ENCODE data around the gene SYCN.

The SYCN gene

DNA sequence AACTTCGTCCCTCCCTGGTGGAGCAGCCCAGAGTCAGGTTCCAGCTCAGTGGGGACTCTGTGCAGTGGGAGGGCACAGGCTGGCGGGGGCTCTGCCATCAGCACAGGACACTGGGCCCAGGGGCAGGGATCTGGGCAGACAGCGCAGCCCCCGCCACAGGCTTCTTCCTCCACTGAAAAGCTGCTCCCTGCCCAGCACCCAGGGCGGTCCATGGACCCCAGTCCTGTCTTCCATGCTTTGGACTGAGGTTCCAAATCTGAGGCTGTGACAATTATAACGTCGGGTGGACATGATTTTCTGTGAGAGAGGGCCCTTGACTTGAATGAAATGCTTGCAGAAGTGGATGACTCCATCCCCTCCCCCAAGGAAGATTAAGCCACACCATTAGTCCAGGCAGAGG, 28.5 kb downstream of the SYCN start:
- DNase-seq (ENCODE audit: low read depth): no peak
- TF ChIP-seq, protein P1, sequence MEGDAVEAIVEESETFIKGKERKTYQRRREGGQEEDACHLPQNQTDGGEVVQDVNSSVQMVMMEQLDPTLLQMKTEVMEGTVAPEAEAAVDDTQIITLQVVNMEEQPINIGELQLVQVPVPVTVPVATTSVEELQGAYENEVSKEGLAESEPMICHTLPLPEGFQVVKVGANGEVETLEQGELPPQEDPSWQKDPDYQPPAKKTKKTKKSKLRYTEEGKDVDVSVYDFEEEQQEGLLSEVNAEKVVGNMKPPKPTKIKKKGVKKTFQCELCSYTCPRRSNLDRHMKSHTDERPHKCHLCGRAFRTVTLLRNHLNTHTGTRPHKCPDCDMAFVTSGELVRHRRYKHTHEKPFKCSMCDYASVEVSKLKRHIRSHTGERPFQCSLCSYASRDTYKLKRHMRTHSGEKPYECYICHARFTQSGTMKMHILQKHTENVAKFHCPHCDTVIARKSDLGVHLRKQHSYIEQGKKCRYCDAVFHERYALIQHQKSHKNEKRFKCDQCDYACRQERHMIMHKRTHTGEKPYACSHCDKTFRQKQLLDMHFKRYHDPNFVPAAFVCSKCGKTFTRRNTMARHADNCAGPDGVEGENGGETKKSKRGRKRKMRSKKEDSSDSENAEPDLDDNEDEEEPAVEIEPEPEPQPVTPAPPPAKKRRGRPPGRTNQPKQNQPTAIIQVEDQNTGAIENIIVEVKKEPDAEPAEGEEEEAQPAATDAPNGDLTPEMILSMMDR (IDR thresholded peaks at IDR 0.05; ENCODE audit: control insufficient read depth, extremely low read depth, insufficient read depth): no peak
- no peak overlapping the region for H3K4me3 ChIP-seq (ENCODE audit: low read depth, low read length)

DNA sequence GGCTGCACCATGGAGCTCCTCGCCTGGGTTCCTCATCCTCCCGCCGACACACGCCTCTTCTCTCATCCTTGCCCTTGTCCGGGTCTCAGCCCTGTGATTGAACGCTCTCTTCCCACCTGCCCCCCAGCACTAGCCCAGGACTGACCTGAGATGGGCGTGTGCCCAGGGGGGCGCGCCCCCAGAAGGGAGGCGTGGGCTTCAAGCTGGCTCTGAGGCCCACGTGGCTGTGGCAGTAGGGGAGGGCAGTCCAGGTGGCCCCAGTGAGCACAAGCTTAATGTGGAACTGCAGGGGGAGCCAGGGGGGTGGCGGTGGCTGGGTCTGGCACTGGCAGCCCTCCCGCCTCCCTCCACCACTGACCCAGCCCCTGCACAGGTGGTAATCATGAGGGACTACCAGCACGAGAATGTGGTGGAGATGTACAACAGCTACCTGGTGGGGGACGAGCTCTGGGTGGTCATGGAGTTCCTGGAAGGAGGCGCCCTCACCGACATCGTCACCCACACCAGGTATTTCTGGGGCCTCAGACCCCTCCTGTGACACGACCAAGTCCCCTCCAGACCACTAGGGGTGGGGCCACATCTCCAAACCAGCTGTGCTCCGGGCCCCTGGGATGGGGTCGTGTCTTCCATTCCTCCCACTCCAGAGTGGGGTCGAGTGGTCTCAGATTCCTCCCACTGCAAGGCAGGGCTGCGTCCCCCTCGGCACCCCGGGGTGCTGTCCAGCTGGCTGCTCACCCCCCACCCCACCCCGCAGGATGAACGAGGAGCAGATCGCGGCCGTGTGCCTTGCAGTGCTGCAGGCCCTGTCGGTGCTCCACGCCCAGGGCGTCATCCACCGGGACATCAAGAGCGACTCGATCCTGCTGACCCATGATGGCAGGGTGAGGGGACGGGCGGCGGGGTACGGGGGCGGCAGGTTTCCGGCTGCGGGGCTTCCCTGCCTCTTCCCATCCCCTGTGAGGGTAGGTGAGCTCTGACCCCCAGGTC, 29.2 kb downstream of the SYCN start:
- no peak overlapping the region for H3K4me3 ChIP-seq (ENCODE audit: low read depth, low read length)
- TF ChIP-seq, protein P1 (IDR thresholded peaks at IDR 0.05; ENCODE audit: control insufficient read depth, extremely low read depth, insufficient read depth): no peak

DNA sequence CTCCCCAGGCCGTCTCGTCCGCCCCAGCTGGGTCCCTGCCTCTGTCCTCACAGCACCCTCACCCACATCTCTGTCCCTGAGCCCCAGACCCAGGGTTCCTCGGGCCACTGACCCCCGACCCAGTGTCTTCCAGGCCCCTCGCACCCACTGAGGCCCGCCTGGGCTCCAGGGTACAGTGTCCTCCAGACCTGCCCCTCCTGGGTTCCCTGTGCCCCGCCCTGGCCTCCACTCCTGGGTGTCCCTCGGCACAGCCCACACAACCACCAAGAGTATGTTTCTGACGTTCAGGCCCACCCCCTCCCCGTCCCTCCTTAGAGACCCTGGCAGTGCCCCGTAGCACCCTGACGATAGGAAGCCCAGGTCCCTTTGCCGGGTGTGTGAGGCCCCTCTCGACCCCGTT, 29.9 kb downstream of the SYCN start:
- H3K4me3 ChIP-seq (ENCODE audit: low read depth, low read length): no peak overlapping the region
- TF ChIP-seq, protein P1 (IDR thresholded peaks at IDR 0.05; ENCODE audit: control insufficient read depth, extremely low read depth, insufficient read depth): no peak

More for the DNA sequence above, 29.2 kb downstream of the SYCN start:
- no peak for DNase-seq (ENCODE audit: low read depth)

DNA sequence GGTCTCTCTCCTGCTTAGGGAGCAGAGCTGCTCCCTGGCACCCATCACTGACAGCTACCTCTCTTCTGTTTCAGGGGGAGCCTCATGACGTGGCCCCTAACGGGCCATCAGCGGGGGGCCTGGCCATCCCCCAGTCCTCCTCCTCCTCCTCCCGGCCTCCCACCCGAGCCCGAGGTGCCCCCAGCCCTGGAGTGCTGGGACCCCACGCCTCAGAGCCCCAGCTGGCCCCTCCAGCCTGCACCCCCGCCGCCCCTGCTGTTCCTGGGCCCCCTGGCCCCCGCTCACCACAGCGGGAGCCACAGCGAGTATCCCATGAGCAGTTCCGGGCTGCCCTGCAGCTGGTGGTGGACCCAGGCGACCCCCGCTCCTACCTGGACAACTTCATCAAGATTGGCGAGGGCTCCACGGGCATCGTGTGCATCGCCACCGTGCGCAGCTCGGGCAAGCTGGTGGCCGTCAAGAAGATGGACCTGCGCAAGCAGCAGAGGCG, 30.5 kb downstream of the SYCN start:
- DNase-seq (ENCODE audit: low read depth): no peak
- TF ChIP-seq, protein P1 (IDR thresholded peaks at IDR 0.05; ENCODE audit: control insufficient read depth, extremely low read depth, insufficient read depth): no peak
- H3K4me3 ChIP-seq (ENCODE audit: low read depth, low read length): no peak overlapping the region

More for the DNA sequence above, 29.9 kb downstream of the SYCN start:
- DNase-seq (ENCODE audit: low read depth): no peak

DNA sequence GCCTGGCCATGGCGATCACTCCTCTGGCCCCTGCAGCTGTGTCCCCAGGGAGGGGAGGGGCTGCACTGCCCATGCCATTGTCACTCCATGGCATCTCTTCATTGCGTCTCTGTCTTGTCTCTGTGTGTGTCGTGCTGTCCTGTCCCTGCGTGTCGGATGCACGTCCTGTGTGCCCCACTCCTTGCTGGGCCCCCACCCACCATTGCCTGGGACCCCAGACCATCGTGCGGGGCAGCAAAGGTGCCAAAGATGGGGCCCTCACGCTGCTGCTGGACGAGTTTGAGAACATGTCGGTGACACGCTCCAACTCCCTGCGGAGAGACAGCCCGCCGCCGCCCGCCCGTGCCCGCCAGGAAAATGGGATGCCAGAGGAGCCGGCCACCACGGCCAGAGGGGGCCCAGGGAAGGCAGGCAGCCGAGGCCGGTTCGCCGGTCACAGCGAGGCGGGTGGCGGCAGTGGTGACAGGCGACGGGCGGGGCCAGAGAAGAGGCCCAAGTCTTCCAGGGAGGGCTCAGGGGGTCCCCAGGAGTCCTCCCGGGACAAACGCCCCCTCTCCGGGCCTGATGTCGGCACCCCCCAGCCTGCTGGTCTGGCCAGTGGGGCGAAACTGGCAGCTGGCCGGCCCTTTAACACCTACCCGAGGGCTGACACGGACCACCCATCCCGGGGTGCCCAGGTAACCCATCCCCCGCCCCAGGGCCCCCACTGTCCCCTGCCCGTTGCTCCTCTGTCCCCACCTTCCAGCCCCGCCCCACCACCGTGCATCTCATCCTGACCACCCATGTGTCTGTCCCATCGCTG, 31.2 kb downstream of the SYCN start:
- TF ChIP-seq, protein P1 (IDR thresholded peaks at IDR 0.05; ENCODE audit: control insufficient read depth, extremely low read depth, insufficient read depth): no peak

DNA sequence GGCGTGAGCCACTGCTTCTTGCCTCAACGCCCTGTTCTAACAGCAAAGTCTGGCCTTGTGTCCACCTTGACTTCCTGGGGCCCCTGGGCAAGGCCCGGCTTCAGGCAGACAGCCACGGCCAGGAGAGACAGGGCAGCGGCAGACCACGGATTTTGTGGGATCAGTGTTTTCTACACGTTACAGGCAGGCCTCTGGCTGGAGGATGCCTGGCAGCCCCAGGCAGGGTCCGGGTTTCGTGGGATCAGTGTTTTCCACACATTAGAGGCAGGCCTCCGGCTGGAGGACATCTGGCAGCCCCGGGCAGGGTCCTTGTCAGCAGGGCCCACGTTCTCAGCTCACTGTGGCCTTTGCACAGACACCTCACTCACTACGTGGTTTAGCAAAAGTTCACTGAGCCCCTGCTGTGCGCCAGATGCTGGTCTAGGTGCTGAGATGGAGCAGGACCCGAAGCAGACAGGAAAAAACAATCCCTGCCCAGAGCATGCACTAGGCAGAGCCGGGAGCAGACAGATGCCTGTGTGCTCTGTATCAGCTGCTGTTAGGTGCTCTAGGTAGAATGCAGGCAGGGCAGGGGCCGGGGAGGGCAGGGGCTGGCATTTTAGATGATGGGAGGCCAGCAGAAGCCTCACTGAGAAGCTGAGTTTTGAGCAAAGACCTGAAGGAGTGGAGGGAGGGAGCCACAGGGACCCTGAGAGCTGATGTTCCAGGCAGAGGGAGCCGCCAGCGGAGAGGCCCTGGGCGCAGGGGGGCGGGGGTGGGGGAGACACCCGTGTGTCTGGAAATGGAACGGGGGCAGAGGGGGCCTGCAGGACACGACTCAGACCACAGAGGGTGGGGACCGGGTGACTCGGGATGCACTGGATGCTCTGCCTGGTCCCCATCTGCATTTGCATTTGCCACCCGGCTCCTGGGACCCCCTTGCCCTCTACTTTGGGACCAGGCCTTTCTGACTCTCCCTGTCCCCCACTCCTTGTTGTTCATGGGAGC, 32.3 kb downstream of the SYCN start:
- TF ChIP-seq, protein P1 (IDR thresholded peaks at IDR 0.05; ENCODE audit: control insufficient read depth, extremely low read depth, insufficient read depth): no peak
- DNase-seq (ENCODE audit: low read depth): no peak
- no peak overlapping the region for H3K4me3 ChIP-seq (ENCODE audit: low read depth, low read length)

More for the DNA sequence above, 31.2 kb downstream of the SYCN start:
- no peak for DNase-seq (ENCODE audit: low read depth)
- H3K4me3 ChIP-seq (ENCODE audit: low read depth, low read length): no peak overlapping the region
